Activated T-helper 1 cell treated with anti-CD3 and anti-CD28 coated beads, Interleukin-2, amount 50 U/mL, for 16 hours (primary cell): Measurements from ENCODE around the gene USF2.

Experiments
- DNase-seq, 2 donors: peaks; one replicate each; pipeline ENCODE4 v3.0.0-alpha.2; 2020; ENCODE audit warnings: low read depth in 1 of 2, low spot score in 1 of 2

The USF2 gene

GRCh38 chr19:35265126-35265899 lies 3.4 kb upstream of the USF2 start:
- no peak for DNase-seq

GRCh38 chr19:35265900-35266519 lies 2.8 kb upstream of the USF2 start:
- DNase-seq = no peak

GRCh38 chr19:35266520-35267352 lies 2.0 kb upstream of the USF2 start:
- DNase-seq = no peak

GRCh38 chr19:35267353-35267817 lies 1.4 kb upstream of the USF2 start:
- DNase-seq = peak in 1 of 2 donors; percentile 33

GRCh38 chr19:35267818-35268535 lies 785 bp upstream of the USF2 start:
- peak; percentile 51 to 69 for DNase-seq

- peak; percentile 54 to 67 for DNase-seq
Observed at GRCh38 chr19:35269438-35270117, 816 bp downstream of the USF2 start.

- no peak for DNase-seq
Observed at GRCh38 chr19:35270381-35270811, 1.6 kb downstream of the USF2 start.

GRCh38 chr19:35271546-35271945 lies 2.8 kb downstream of the USF2 start:
- DNase-seq = no peak

- no peak for DNase-seq
Observed at GRCh38 chr19:35272122-35272719, 3.5 kb downstream of the USF2 start.

GRCh38 chr19:35272954-35273649 lies 4.3 kb downstream of the USF2 start:
- DNase-seq = no peak

GRCh38 chr19:35273686-35274259 lies 5.0 kb downstream of the USF2 start:
- DNase-seq = no peak

- DNase-seq = no peak
Observed at GRCh38 chr19:35274323-35274722, 5.6 kb downstream of the USF2 start.

GRCh38 chr19:35276706-35277281 lies 8.0 kb downstream of the USF2 start:
- DNase-seq = no peak

GRCh38 chr19:35278578-35279284 lies 10.0 kb downstream of the USF2 start:
- no peak for DNase-seq

- DNase-seq = no peak
Observed at GRCh38 chr19:35279374-35279773, 10.6 kb downstream of the USF2 start.

GRCh38 chr19:35279985-35280821 lies 11.4 kb downstream of the USF2 start:
- DNase-seq = no peak

GRCh38 chr19:35281303-35281702 lies 12.5 kb downstream of the USF2 start:
- no peak for DNase-seq
